HepG2 (cell line): ENCODE data around the gene CA4. TPM values are rescaled to one million over a fixed set of nuclear protein-coding genes. Genes with fewer than 3 reads are reported as not detected.
A peak's percentile ranks its signal among the peaks of the same experiment; 100 is the strongest.
"Not testable (repeated sequence)": the region's sequence is repeated elsewhere in the genome, so short reads cannot be mapped to it uniquely, and the experiment has no call there.

Experiments
- ATAC-seq: fragments of 200-7000 bp; cut with Tn5 transposase; 3 replicates; pipeline ENCODE4 v1.9.1; 2020; ENCODE audit warnings: mild to moderate bottlenecking, moderate library complexity
- BruUV-seq: library from RNA; stranded (reverse); fragments of 400-500 nt; replicated peaks from 2 replicates; lab custom pipeline; 2021; lab: Mats Ljungman, UMichigan
- CTCF ChIA-PET: fragments of 300-600 bp; formaldehyde crosslinking; extraction: SDS; loops from one replicate; lab custom pipeline; 2021; ENCODE audit warnings: low total read pairs, inconsistent platforms, low intra/inter-chr PET ratio; lab: Yijun Ruan, JAX
- POLR2A ChIA-PET: fragments of 350-600 bp; sonication (Branson Sonifier 250); formaldehyde crosslinking; loops from one replicate; lab custom pipeline; 2020; ENCODE audit warnings: antibody characterized with exemption, inconsistent platforms; lab: Yijun Ruan, JAX
- DNase-seq: peaks from one replicate; pipeline ENCODE4 v3.0.0-alpha.2; 2015; ENCODE audit warnings: low spot score
- FAIRE-seq: peaks from 3 replicates; lab custom pipeline; 2011; peaks lifted over from hg19 to GRCh38; lab: Jason Lieb, UNC
- H2AFZ ChIP-seq: one replicate; pipeline ENCODE4 v1.6.1; 2011; ENCODE audit warnings: low read length, inconsistent platforms
- H3K27ac ChIP-seq: fragments of 300-600 bp; 3 replicates; pipeline ENCODE4 v1.8.0; 2011; ENCODE audit warnings: mixed run types, mild to moderate bottlenecking, mixed read lengths, low read length, inconsistent platforms; ENCODE audit not compliant: insufficient read depth; ENCODE audit errors: extremely low read length
- H3K27me3 ChIP-seq, 2 experiments: fragments of 200-600 bp in 1 of 2; 2 replicates in 1 of 2; 3 replicates in 1 of 2; pipeline versions ENCODE4 v1.6.0 to v1.8.0; 2011; ENCODE audit warnings: low read length in 2 of 2, mild to moderate bottlenecking in 2 of 2, moderate library complexity in 2 of 2, inconsistent platforms in 1 of 2; ENCODE audit not compliant: insufficient read depth in 2 of 2, control insufficient read depth in 1 of 2
- H3K36me3 ChIP-seq, 2 experiments: fragments of 200-600 bp in 1 of 2; replicated peaks in 1 of 2; 2 replicates in 1 of 2; 3 replicates in 1 of 2; pipeline versions ENCODE4 v1.5.1 to v1.8.0; 2011; ENCODE audit warnings: low read length in 2 of 2, inconsistent platforms in 1 of 2; ENCODE audit not compliant: insufficient read depth in 2 of 2, control insufficient read depth in 1 of 2
- H3K4me1 ChIP-seq: 2 replicates; pipeline ENCODE4 v1.5.1; 2012; ENCODE audit warnings: low read length, inconsistent platforms; ENCODE audit not compliant: insufficient read depth
- H3K4me2 ChIP-seq: 2 replicates; pipeline ENCODE4 v1.6.0; 2011; ENCODE audit warnings: low read depth, low read length, inconsistent platforms
- H3K4me3 ChIP-seq, 3 experiments: fragments of 200-600 bp in 1 of 3; sonication (generic), shearing (Covaris generic) in 1 of 3; replicated peaks in 1 of 3; 2 replicates each; pipeline ENCODE4 v1.5.1; 2011 to 2016; ENCODE audit warnings: low read length in 3 of 3, inconsistent platforms in 2 of 3, low read depth in 2 of 3, mild to moderate bottlenecking in 2 of 3, control low read depth in 1 of 3, mixed read lengths in 1 of 3; ENCODE audit not compliant: insufficient read depth in 1 of 3
- H3K79me2 ChIP-seq: one replicate; pipeline ENCODE4 v1.6.1; 2011; ENCODE audit warnings: low read length, inconsistent platforms; ENCODE audit not compliant: insufficient read depth
- H3K9ac ChIP-seq: 2 replicates; pipeline ENCODE4 v1.6.0; 2011; ENCODE audit warnings: mild to moderate bottlenecking, low read depth, low read length, inconsistent platforms; ENCODE audit not compliant: insufficient read depth
- H3K9me3 ChIP-seq: 2 replicates; pipeline ENCODE4 v1.5.1; 2012; ENCODE audit warnings: mild to moderate bottlenecking, low read length
- H4K20me1 ChIP-seq: 2 replicates; pipeline ENCODE4 v1.6.0; 2011; ENCODE audit warnings: inconsistent platforms, mild to moderate bottlenecking, low read length, moderate library complexity; ENCODE audit not compliant: insufficient read depth
- SMAD9 ChIP-seq: sonication (generic); formaldehyde crosslinking; IDR thresholded peaks from 2 replicates; pipeline ENCODE4 v1.5.1; 2020; ENCODE audit warnings: mild to moderate bottlenecking, missing genetic modification reagents
- SOX13 ChIP-seq, 3 experiments: fragments of 450-650 bp in 1 of 3; sonication (generic) in 1 of 3; formaldehyde crosslinking in 1 of 3; IDR thresholded peaks in 2 of 3; conservative IDR thresholded peaks in 1 of 3; 2 replicates each; pipeline versions ENCODE4 v1.5.0 to v1.6.1; 2016 to 2020; ENCODE audit warnings: antibody characterized with exemption in 1 of 3, mild to moderate bottlenecking in 1 of 3, missing compliant biosample characterization in 1 of 3, missing genetic modification reagents in 1 of 3, moderate library complexity in 1 of 3
- ZMYM4 ChIP-seq: sonication (generic); formaldehyde crosslinking; IDR thresholded peaks from 2 replicates; pipeline ENCODE4 v1.8.1; 2023; ENCODE audit warnings: mild to moderate bottlenecking, missing genetic modification reagents
- ZNF251 ChIP-seq: sonication (generic); formaldehyde crosslinking; IDR thresholded peaks from 2 replicates; pipeline ENCODE4 v1.9.0; 2021; ENCODE audit warnings: mild to moderate bottlenecking, missing genetic modification reagents
- ZNF263 ChIP-seq: sonication (generic); formaldehyde crosslinking; IDR thresholded peaks from 2 replicates; pipeline ENCODE4 v1.4.0; 2020; ENCODE audit warnings: missing genetic modification reagents
- whole genome bisulfite sequencing: methylation state at CpG from one replicate; pipeline ENCODE4 v1.1.6; 2017; ENCODE audit warnings: low lambda C conversion rate; 5-methylcytosine and 5-hydroxymethylcytosine counted together
- in situ Hi-C: cut with HindIII; loops from 2 replicates; pipeline ENCODE4 v1.10.0; 2017; ENCODE audit warnings: low pct_unique_long_range_greater_than_20kb; ENCODE audit not compliant: extremely low pct_ligation_motif_present
- intact Hi-C: fragments of 100-400 bp; cut with micrococcal nuclease; formaldehyde crosslinking; loops from one replicate; pipeline ENCODE4 v1.10.0; 2022; ENCODE audit not compliant: unreplicated experiment
- polyA plus RNA-seq, 8 experiments: library from polyadenylated mRNA; depleted of rRNA in 3 of 8; stranded (reverse) in 7 of 8; unstranded in 1 of 8; fragments of >200 nt; fragmentation: Illumina TruSeq in 4 of 8; extraction: Trizol in 4 of 8; gene quantifications; 2 replicates each; pipeline versions ENCODE4 v1.2.1 to v1.2.3, GENCODE V29; 2011 to 2016; ENCODE audit warnings: low read depth in 4 of 8, missing spikeins in 1 of 8, mixed read lengths in 1 of 8; ENCODE audit not compliant: insufficient read depth in 1 of 8
- total RNA-seq, 5 experiments: library from RNA; depleted of rRNA; stranded (reverse); fragments of >200 nt; fragmentation: Illumina TruSeq; extraction: Trizol; gene quantifications; 2 replicates each; pipeline ENCODE4 v1.2.3, GENCODE V29; 2016; ENCODE audit warnings: low read depth in 1 of 5

CA4 gene
- total and polyA plus RNA-seq, 2 of the 13 experiments (the other 11 are each of a cell fraction or from before 2014, with no cell fraction given), result not detected

DNA sequence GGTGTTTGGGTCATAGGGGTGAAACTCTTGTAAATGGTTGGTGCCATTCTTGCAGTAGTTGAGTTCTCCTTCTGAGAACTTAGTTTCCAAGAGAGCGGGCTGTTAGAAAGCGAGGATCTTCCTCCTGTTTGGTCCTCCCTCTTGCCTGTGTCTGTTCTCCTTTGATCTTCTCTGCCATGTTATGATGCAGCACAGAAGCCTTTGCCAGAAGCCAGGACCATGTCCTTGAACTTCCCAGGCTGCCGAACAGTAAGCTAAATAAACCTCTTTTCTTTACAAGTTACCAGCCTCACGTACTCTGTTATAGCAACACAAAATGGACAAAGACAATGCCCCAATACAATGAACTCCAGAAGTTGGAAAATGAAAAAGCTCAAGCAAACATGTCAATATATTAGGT lies 40.3 kb downstream of the CA4 start (continued):
- TF ChIP-seq SOX13 (IDR thresholded peaks at IDR 0.05), result not testable (repeated sequence)
- TF ChIP-seq SOX13 (CRISPR knock-in tag; conservative IDR thresholded peaks at IDR 0.05 in 1 of 2, IDR thresholded peaks at IDR 0.05 in 1 of 2), result peak in 1 of 2 experiments; percentile 40; a peak in 2 of 4 replicates
- 0 out of 2 replicates have a peak, but pooled peaks have one; percentile 17 for TF ChIP-seq ZMYM4 (CRISPR knock-in tag)
- TF ChIP-seq ZNF263 (CRISPR knock-in tag), result peak; percentile 55; the same call in 1 of the 2 replicates
- TF ChIP-seq, all 625 proteins: peak for 11; not testable (repeated sequence) for 614

DNA sequence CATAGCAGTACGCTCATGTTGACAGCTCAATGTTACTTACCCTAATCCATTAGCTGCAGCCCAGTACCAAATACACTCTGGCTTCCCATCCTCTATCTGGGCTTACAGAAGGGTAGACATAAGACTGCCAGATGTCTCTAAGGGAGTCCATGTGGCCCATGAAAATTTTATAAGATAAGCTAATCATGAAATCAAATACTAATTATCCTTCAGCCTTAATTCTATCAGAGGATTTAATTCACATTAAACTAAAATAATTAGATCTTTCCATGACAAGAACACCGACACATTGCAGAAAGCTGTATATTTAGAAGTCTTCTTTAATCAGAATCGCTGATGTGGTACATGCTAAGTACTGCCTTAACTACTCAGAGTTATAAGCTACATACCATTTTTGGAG lies 43.3 kb downstream of the CA4 start:
- H3K9ac ChIP-seq, H4K20me1 ChIP-seq, H3K79me2 ChIP-seq, H3K4me3 ChIP-seq, H3K4me1 ChIP-seq, intact Hi-C loops, BruUV-seq, H3K9me3 ChIP-seq, POLR2A ChIA-PET, CTCF ChIA-PET, DNase-seq, in situ Hi-C loops, H3K27ac ChIP-seq, ATAC-seq, FAIRE-seq, H2AFZ ChIP-seq, H3K27me3 ChIP-seq, H3K4me2 ChIP-seq: not testable (repeated sequence)
- WGBS, result 97% methylated on average over 3 of the region's 3 CpGs
- H3K36me3 ChIP-seq, result peaks cover 4 to 48% of the 10 kb centered on the region in 2 experiments; a peak in 4 of 5 replicates

DNA sequence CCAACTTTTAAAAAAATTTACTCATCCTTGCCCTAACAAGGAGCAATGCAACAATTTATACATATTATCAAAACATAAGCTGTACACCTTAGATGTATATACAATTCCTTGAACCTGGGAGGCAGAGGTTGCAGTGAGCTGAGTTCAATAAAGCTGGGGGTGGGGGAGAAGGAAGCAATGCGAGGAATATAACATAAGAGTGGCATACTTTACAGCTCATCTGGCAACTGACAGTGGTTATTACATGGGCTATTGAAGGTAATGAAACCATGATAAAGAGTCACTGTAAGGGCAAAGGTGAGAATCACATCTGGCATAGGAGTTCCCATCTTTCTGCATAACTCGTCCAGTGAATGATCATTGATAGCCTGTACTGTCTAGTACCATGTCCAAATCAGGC lies 43.7 kb downstream of the CA4 start:
- in situ Hi-C loops, result no loop called here
- Histone ChIP-seq H4K20me1 (no peaks in the 10 kb centered on the region), H3K79me2 (no peaks in the 10 kb centered on the region), H3K36me3 (peaks cover 6 to 52% of the 10 kb centered on the region in 2 experiments; a peak in 4 of 5 replicates), H2AFZ (no peak overlapping the region), H3K4me3 (no peak overlapping the region), H3K4me2 (no peak overlapping the region), H3K9ac (no peak overlapping the region), H3K27me3 (no peaks in the 10 kb centered on the region), H3K4me1 (peaks cover 9% of the 10 kb centered on the region; the same call in 1 of the 2 replicates), H3K27ac (no peak overlapping the region), H3K9me3 (no peaks in the 10 kb centered on the region)
- FAIRE-seq, result no peak
- ATAC-seq, result no peak
- CTCF ChIA-PET, result no interaction called here
- 97% methylated on average over 2 of the region's 2 CpGs for WGBS
- POLR2A ChIA-PET, result no interaction called here
- intact Hi-C loops, result no loop called here
- DNase-seq, result no peak
- BruUV-seq, result no TSS peak
- no peak for TF ChIP-seq SMAD9 (CRISPR knock-in tag)
- no peak for TF ChIP-seq ZNF251

DNA sequence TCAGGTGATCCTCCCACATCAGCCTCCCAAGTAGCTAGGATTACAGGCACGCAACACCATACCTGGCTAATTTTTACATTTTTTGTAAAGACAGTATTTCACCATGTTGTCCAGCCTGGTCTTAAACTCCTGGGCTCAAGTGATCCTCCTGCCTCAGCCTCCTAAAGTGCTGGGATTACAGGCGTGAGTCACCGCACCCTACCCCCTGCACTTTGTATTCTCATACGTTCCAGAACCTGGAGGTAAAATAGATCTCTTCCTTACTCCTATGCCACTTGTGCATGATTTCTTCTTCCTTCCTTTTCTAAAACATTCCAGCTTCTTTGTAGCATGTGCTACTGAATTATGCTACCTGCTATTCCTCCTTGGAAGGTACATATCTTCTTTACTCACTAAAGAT lies 44.4 kb downstream of the CA4 start:
- peaks cover 6 to 47% of the 10 kb centered on the region in 2 experiments; a peak in 4 of 5 replicates for H3K36me3 ChIP-seq
- CTCF ChIA-PET, H3K79me2 ChIP-seq, H3K9me3 ChIP-seq, ATAC-seq, DNase-seq, BruUV-seq, H3K4me2 ChIP-seq, H3K27ac ChIP-seq, H3K9ac ChIP-seq, H2AFZ ChIP-seq, in situ Hi-C loops, H3K27me3 ChIP-seq, FAIRE-seq, H3K4me3 ChIP-seq, intact Hi-C loops, H3K4me1 ChIP-seq, H4K20me1 ChIP-seq, POLR2A ChIA-PET: not testable (repeated sequence)
- 97% methylated on average over 4 of the region's 4 CpGs for WGBS
